ENCODE results near the gene ATG13. TPM values are rescaled to one million over a fixed set of nuclear protein-coding genes. Genes with fewer than 3 reads are reported as not detected.
"Not testable (repeated sequence)": the region's sequence is repeated elsewhere in the genome, so short reads cannot be mapped to it uniquely, and the experiment has no call there.

Gene ATG13
- total RNA-seq, 4 donors from 2014 or later, result 42.0 to 151 (median 98.0) TPM

DNA sequence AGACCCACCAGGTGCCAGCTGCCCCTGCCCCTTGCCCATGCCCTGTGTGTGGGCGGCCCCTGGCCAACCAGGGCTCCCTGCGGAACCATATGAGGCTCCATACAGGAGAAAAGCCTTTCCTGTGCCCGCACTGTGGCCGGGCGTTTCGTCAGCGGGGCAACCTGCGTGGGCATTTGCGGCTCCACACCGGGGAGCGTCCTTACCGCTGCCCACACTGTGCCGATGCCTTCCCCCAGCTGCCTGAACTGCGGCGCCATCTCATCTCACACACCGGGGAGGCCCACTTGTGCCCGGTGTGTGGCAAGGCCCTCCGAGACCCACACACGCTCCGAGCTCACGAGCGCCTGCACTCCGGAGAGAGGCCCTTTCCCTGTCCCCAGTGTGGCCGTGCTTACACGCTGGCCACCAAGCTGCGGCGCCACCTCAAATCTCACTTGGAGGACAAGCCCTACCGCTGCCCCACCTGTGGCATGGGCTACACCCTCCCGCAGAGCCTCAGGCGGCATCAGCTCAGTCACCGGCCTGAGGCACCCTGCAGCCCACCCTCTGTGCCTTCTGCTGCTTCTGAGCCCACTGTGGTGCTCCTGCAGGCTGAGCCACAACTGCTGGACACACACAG lies 87.8 kb downstream of the ATG13 start:
- H3K4me3 ChIP-seq (ENCODE audit: low read depth, poor library complexity, severe bottlenecking), result no peak overlapping the region
- WGBS, 2 donors, result 95% methylated on average over 27 to 29 of the region's 31 CpGs
- no peak for TF ChIP-seq CTCF (IDR thresholded peaks at IDR 0.05)
- no peak for TF ChIP-seq POLR2A (IDR thresholded peaks at IDR 0.05)
- intact Hi-C loops (cut with DNase I; ENCODE audit: low total_unique reads), result no loop called here
- DNase-seq (ENCODE audit: low spot score in 2 of 2), result no peak

- intact Hi-C loops (cut with DNase I; ENCODE audit: low total_unique reads), result no loop called here
- no peak for DNase-seq (ENCODE audit: low spot score in 2 of 2)
- TF ChIP-seq CTCF (IDR thresholded peaks at IDR 0.05) (no peak), POLR2A (IDR thresholded peaks at IDR 0.05) (no peak)
- WGBS, 2 donors, result 87% methylated on average over 7 of the region's 7 CpGs
- H3K4me3 ChIP-seq (ENCODE audit: low read depth, poor library complexity, severe bottlenecking), result no peak overlapping the region
Observed at GRCh38 chr11:46706886-46707285, 89.5 kb downstream of the ATG13 start.

- 77 to 80% methylated on average over 9 of the region's 9 CpGs for WGBS, 2 donors
- H3K4me3 ChIP-seq (ENCODE audit: low read depth, poor library complexity, severe bottlenecking); DNase-seq (ENCODE audit: low spot score in 2 of 2); intact Hi-C loops (cut with DNase I; ENCODE audit: low total_unique reads): not testable (repeated sequence)
Observed at GRCh38 chr11:46709351-46709750, 92.0 kb downstream of the ATG13 start.

GRCh38 chr11:46710821-46711269 lies 93.5 kb downstream of the ATG13 start:
- no peak for TF ChIP-seq POLR2A (IDR thresholded peaks at IDR 0.05)
- TF ChIP-seq CTCF (IDR thresholded peaks at IDR 0.05), result no peak
- H3K4me3 ChIP-seq (ENCODE audit: low read depth, poor library complexity, severe bottlenecking), result no peak overlapping the region
- intact Hi-C loops (cut with DNase I; ENCODE audit: low total_unique reads), result no loop called here
- 40 to 63% methylated on average over 10 of the region's 10 CpGs for WGBS, 2 donors
- peak in 1 of 2 donors; percentile 69 for DNase-seq (ENCODE audit: low spot score in 2 of 2)

DNA sequence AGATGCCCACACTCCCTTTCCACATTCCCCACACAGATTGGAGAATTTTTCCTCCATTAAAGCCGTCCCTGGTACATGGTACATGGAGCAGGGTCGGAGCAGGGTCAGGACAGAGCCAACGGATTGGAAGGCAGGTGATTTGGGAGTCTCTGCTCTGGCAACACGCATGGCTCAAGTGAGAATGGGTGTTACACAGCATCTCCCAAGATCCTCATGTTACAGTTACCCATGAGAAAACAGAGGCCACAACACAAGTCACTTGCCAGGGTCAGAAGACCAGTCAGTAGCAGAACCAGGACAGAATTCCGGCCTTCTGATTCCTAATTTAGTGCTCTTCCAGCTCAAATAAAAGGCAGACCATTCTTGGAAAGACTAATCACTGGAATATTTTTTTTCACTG lies 94.0 kb downstream of the ATG13 start:
- WGBS, 2 donors, result 62 to 69% methylated on average over 5 of the region's 5 CpGs
- TF ChIP-seq POLR2A (IDR thresholded peaks at IDR 0.05) (no peak), CTCF (IDR thresholded peaks at IDR 0.05) (no peak)
- no peak overlapping the region for H3K4me3 ChIP-seq (ENCODE audit: low read depth, poor library complexity, severe bottlenecking)
- intact Hi-C loops (cut with DNase I; ENCODE audit: low total_unique reads), result no loop called here
- DNase-seq (ENCODE audit: low spot score in 2 of 2), result no peak

GRCh38 chr11:46712874-46713576 lies 95.7 kb downstream of the ATG13 start:
- H3K4me3 ChIP-seq (ENCODE audit: low read depth, poor library complexity, severe bottlenecking), result no peak overlapping the region
- TF ChIP-seq CTCF (IDR thresholded peaks at IDR 0.05) (no peak), POLR2A (IDR thresholded peaks at IDR 0.05) (no peak)
- 91 to 96% methylated on average over 7 of the region's 7 CpGs for WGBS, 2 donors

DNA sequence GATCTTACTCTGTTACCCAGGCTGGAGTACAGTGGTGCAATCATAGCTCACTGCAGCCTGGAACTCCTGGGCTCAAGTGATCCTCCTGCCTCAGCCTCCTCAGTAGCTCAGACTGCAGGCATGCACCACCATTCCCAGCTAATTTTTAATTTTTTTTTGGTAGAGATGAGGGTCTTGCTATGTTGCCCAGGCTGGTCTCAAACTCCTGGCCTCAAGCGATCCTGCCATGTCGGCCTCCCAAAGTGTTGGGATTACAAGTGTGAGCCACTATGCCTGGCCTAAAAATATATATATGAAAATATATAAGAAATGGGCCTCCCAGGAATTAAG lies 100.4 kb downstream of the ATG13 start:
- DNase-seq (ENCODE audit: low spot score in 2 of 2); H3K4me3 ChIP-seq (ENCODE audit: low read depth, poor library complexity, severe bottlenecking); intact Hi-C loops (cut with DNase I; ENCODE audit: low total_unique reads): not testable (repeated sequence)
- WGBS, 2 donors, result 97 to 100% methylated on average over 2 of the region's 2 CpGs

More at GRCh38 chr11:46712874-46713576, 95.7 kb downstream of the ATG13 start:
- intact Hi-C loops (cut with DNase I; ENCODE audit: low total_unique reads), result no loop called here
- no peak for DNase-seq (ENCODE audit: low spot score in 2 of 2)

Measured in lower leg skin (tissue), 4 donors.